ENCODE measurements around the gene MBNL3. TPM values are rescaled to one million over a fixed set of nuclear protein-coding genes. Genes with fewer than 3 reads are reported as not detected.

MBNL3 gene
- total RNA-seq, 1 experiment from 2014 or later: 0.39 TPM

GRCh38 chrX:132395645-132396044 is 93.2 kb downstream of the MBNL3 start:
- no peak for TF ChIP-seq TCF7L2 (IDR thresholded peaks at IDR 0.05; ENCODE audit: low read depth, low read length)
- no peak for TF ChIP-seq CTCF (IDR thresholded peaks at IDR 0.05)
- TF ChIP-seq POLR2AphosphoS5 (IDR thresholded peaks at IDR 0.05; ENCODE audit: low read depth, low read length): no peak
- TF ChIP-seq REST (IDR thresholded peaks at IDR 0.05; ENCODE audit: insufficient read depth in 1 of 2, low read depth in 2 of 2, low read length in 1 of 2): no peak
- no peak for TF ChIP-seq SIN3A (IDR thresholded peaks at IDR 0.05; ENCODE audit: borderline replicate concordance, insufficient read depth, low read depth, low read length)
- Histone ChIP-seq H3K27me3 (ENCODE audit: control insufficient read depth, insufficient read depth, low read length) (no peaks in the 10 kb centered on the region), H3K27ac (ENCODE audit: low read length) (no peak overlapping the region), H3K9me3 (ENCODE audit: control insufficient read depth, insufficient read depth, low read depth, low read length) (no peaks in the 10 kb centered on the region), H3K36me3 (ENCODE audit: control insufficient read depth, insufficient read depth, low read length) (no peaks in the 10 kb centered on the region), H3K4me3 (ENCODE audit: low read depth in 2 of 2, low read length in 2 of 2) (no peak overlapping the region), H3K4me1 (ENCODE audit: control insufficient read depth, insufficient read depth, low read length) (no peaks in the 10 kb centered on the region)
- DNase-seq (ENCODE audit: low read depth, low spot score): no peak
- POLR2A ChIA-PET: no interaction called here
- no peak for ATAC-seq
- BruUV-seq (replicated peaks): no TSS peak
- in situ Hi-C loops (cut with HindIII; ENCODE audit: low pct_unique_long_range_greater_than_20kb, low sequenced_read_pairs): no loop called here
- CTCF ChIA-PET: no interaction called here
- intact Hi-C loops (cut with micrococcal nuclease; ENCODE audit: unreplicated experiment): no loop called here

DNA sequence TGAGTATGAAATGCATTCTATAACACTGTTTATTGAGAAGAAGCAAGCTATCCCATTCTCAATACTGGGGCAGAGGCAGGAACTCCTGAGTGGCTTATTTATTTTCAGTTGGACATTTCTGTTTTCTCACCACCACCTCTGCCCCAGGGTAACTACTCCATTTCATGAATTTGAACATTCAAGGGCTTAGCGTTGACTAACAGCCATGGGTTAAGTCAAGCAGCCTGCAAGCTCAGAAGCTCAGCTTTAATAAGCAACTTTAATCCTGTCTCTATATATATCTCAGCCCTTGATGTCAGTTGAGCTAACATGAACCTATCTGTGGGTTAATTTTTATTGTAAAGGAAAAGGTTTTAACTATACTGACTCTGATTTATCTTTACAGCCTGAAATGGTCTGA is 93.8 kb downstream of the MBNL3 start:
- CTCF ChIA-PET: no interaction called here
- H3K4me3 ChIP-seq (ENCODE audit: low read depth in 2 of 2, low read length in 2 of 2): no peak overlapping the region

More for the DNA sequence above, 93.8 kb downstream of the MBNL3 start:
- TF ChIP-seq TCF7L2 (IDR thresholded peaks at IDR 0.05; ENCODE audit: low read depth, low read length) (no peak), REST (IDR thresholded peaks at IDR 0.05; ENCODE audit: insufficient read depth in 1 of 2, low read depth in 2 of 2, low read length in 1 of 2) (no peak), POLR2AphosphoS5 (IDR thresholded peaks at IDR 0.05; ENCODE audit: low read depth, low read length) (no peak), CTCF (IDR thresholded peaks at IDR 0.05) (no peak), SIN3A (IDR thresholded peaks at IDR 0.05; ENCODE audit: borderline replicate concordance, insufficient read depth, low read depth, low read length) (no peak)
- no peak overlapping the region for H3K27ac ChIP-seq (ENCODE audit: low read length)
- no peaks in the 10 kb centered on the region for H3K9me3 ChIP-seq (ENCODE audit: control insufficient read depth, insufficient read depth, low read depth, low read length)
- in situ Hi-C loops (cut with HindIII; ENCODE audit: low pct_unique_long_range_greater_than_20kb, low sequenced_read_pairs) (no loop called here), intact Hi-C loops (cut with micrococcal nuclease; ENCODE audit: unreplicated experiment) (no loop called here)
- POLR2A ChIA-PET: no interaction called here
- H3K4me1 ChIP-seq (ENCODE audit: control insufficient read depth, insufficient read depth, low read length): no peaks in the 10 kb centered on the region
- ATAC-seq (no peak), DNase-seq (ENCODE audit: low read depth, low spot score) (no peak)
- no TSS peak for BruUV-seq (replicated peaks)
- H3K36me3 ChIP-seq (ENCODE audit: control insufficient read depth, insufficient read depth, low read length): no peaks in the 10 kb centered on the region
- no peaks in the 10 kb centered on the region for H3K27me3 ChIP-seq (ENCODE audit: control insufficient read depth, insufficient read depth, low read length)
